Omental fat pad (tissue), 4 donors: ENCODE results near the gene TMPRSS7. TPM values are rescaled to one million over a fixed set of nuclear protein-coding genes. Genes with fewer than 3 reads are reported as not detected.

Experiments
- ATAC-seq: fragments of 150-250 bp; one replicate; pipeline ENCODE4 v1.9.1; 2016; ENCODE audit warnings: mild to moderate bottlenecking, moderate library complexity; ENCODE audit not compliant: low FRiP score
- DNase-seq: peaks from one replicate; pipeline ENCODE4 v3.0.0-alpha.2; 2019; ENCODE audit warnings: low spot score
- total RNA-seq, 4 donors: library from RNA; depleted of rRNA; stranded (reverse); fragments of >200 nt; gene quantifications; one replicate each; pipeline ENCODE4 v1.1.0, GENCODE V29; 2016
- TF ChIP-seq, protein P1 (sequence below), 3 donors: fragments of 450-650 bp; IDR thresholded peaks; one replicate each; pipeline ENCODE4 v1.5.1; 2016 to 2017; ENCODE audit warnings: antibody characterized with exemption in 3 of 3, mild to moderate bottlenecking in 3 of 3, moderate library complexity in 2 of 3

Gene TMPRSS7
- total RNA-seq, 4 donors from 2014 or later, result not detected

DNA sequence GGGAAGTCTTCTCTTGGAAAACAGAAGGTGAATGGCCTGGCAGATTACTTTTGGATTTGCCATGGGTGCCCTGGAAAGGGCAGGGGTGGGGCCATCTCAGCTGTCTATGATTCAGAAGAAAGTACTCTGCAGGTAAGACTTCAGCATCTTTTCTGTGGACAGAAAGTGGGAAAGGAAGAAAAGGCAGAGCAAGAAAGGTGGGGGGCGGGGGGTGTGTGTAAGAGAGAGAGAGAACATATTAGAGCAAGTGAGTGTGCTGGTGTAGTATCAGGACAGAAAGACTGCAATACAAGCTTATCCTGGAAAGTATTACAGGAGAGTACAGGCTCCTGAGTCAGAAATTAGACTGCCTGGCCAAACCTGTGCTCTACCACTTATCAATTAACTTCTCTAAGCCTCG lies 30.3 kb upstream of the TMPRSS7 start:
- no peak for DNase-seq
- ATAC-seq, result no peak
- TF ChIP-seq, protein P1, sequence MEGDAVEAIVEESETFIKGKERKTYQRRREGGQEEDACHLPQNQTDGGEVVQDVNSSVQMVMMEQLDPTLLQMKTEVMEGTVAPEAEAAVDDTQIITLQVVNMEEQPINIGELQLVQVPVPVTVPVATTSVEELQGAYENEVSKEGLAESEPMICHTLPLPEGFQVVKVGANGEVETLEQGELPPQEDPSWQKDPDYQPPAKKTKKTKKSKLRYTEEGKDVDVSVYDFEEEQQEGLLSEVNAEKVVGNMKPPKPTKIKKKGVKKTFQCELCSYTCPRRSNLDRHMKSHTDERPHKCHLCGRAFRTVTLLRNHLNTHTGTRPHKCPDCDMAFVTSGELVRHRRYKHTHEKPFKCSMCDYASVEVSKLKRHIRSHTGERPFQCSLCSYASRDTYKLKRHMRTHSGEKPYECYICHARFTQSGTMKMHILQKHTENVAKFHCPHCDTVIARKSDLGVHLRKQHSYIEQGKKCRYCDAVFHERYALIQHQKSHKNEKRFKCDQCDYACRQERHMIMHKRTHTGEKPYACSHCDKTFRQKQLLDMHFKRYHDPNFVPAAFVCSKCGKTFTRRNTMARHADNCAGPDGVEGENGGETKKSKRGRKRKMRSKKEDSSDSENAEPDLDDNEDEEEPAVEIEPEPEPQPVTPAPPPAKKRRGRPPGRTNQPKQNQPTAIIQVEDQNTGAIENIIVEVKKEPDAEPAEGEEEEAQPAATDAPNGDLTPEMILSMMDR (IDR thresholded peaks at IDR 0.05), result no peak

DNA sequence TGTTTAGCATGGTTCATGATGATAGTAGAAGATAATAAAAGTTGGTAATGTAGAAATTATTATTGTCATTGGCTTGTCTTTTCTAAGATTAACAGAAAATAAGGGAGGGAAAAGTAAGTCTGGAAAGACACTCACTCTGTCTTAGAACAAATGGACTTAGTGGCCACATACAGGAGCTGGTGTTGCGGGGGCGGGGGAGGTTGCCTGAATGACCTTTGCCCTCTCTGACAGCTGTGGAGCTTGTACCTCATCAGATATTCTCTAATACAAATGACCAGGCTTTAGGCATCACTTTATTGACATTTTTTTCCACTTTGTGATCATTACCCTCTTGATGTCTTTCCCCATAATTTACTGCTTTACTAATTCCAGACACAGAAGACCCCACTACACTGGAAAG lies 29.9 kb upstream of the TMPRSS7 start:
- ATAC-seq, result no peak
- TF ChIP-seq, protein P1 (IDR thresholded peaks at IDR 0.05), result no peak

DNA sequence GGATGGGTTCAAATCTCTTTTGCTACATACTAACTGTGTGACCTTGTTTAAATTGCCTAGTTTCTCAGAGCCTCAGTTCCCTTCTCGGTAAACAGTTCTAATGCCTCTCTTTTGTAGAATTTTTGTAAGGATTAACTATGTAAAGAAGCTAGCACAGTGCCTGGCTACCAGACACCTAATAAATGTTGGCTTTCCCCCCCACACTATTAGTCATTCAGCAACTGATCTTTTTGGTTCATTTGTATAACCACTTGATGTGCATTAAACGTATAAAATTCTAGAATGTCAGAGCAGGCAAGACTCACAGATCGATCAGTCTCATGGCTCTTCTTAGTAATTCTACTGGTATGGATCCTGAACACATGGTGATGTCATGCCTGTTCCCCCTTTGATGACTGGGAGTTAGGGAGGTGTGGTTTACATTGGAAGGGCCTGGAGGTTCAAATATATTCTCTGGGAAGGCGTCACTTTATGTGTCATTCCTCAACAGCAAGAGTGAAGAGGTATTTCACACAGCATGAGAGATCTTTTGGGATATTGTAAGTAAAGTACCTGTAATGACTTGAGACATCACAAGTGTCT lies 29.4 kb upstream of the TMPRSS7 start:
- ATAC-seq (no peak), DNase-seq (no peak)
- TF ChIP-seq, protein P1 (IDR thresholded peaks at IDR 0.05), result no peak

More for the DNA sequence above, 29.9 kb upstream of the TMPRSS7 start:
- no peak for DNase-seq

DNA sequence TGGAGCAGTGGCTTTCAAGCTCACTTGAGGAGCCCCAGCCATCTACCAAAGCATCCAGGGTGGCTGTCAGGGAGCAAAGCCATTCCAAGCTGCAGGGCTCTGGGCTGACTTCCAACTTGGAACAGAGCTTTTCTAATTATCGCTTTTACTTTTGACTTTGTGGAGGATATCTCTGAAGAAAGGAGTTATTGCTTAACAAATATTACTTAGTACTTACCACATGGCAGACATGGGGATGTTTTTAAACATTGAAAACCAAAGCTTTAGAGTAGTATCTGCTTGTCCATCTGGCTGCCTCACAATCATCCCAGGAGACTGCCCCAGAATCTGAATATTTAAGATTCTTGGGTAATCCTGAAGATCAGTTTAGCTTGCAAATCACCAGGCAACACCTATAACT lies 26.9 kb upstream of the TMPRSS7 start:
- no peak for ATAC-seq
- TF ChIP-seq, protein P1 (IDR thresholded peaks at IDR 0.05), result no peak

DNA sequence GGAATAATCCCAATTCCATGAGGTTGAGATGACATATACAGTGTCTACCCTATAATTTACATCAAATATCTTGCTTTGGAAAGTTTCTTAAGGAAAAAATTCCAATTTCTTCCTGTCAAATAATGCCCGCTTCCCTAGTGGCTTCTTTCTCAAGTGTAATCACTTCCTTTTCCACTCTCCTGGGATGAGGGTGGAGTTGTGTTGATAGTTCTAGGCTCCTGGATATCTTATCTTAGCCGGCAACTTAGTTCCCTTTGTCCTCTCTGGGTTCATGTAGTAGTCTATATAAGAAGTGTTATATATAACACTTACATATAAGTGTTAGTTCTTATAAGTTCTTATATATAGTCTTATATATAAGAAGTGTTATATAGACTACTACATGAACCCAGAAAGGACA lies 24.9 kb upstream of the TMPRSS7 start:
- no peak for ATAC-seq
- TF ChIP-seq, protein P1 (IDR thresholded peaks at IDR 0.05), result no peak
- no peak for DNase-seq

More for the DNA sequence above, 26.9 kb upstream of the TMPRSS7 start:
- no peak for DNase-seq

DNA sequence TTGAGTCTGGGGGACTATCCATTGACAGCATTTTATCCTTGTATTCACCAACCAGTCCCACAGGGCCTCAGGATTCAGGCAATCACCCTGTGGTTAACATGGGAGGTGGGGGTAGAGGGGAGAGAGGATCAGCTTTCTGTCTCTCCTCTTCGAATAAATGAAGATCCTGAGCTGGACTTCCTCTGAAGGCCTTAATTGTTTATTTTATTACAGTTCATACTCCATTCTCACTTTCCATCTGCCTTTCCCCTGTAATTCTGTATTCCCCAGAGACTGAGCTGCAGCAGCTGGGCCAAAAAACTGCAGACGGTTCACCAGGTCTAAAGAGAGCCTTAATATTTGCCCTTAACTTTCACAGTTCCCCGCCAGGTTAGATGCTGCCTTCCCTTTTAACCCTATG lies 23.9 kb upstream of the TMPRSS7 start:
- no peak for ATAC-seq
- DNase-seq, result no peak
- TF ChIP-seq, protein P1 (IDR thresholded peaks at IDR 0.05), result no peak

DNA sequence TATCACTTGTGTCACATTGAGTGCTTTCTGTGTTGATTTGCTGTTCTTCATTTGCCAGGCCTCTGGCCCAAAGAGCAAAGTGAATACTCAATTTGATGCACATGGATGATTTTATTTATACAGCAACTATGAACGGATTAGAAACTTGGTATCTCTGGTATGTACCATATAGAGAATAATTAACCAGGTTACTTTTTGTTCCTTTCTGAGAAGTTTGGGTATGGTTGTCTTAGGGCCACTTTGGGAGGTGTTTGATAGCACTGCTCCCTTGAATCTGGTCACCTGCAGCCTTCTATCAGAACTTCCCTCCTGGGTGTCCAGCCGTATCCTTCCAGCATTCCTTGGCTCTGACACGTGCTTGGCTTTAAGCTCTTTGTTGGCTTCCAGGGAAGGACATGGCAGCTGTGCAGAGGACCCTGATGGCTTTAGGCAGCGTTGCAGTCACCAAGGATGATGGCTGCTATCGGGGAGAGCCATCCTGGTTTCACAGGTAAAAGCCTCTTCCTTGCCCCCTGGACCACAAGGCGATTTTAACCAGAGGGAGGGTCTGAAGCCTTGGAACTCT lies 23.1 kb upstream of the TMPRSS7 start:
- TF ChIP-seq, protein P1 (IDR thresholded peaks at IDR 0.05), result no peak
- DNase-seq (no peak), ATAC-seq (no peak)
